ENCODE data around the gene PPFIBP1.

DNA sequence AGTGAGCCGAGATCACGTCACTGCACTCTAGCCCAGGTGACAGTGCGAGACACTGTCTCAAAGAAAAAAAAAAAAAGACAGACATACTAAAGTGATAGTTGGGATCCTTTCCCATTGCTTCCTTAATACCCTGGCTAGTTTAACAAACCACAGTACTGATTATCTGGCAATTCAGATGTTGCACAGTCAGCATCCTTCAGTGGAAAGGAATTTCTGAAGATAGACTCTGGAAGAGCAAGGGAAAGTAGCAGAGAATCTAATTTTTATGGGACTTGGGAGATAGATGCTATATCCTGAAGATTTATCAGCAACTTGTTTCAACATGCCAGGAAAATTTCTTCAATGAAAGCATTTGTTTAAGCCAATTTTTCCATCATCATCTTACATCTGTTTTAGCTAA is 6.5 kb upstream of the PPFIBP1 start:
- TF ChIP-seq GATA2 (IDR thresholded peaks at IDR 0.05; ENCODE audit: low read depth, low read length) = no peak
- no peak for TF ChIP-seq GATA3 (IDR thresholded peaks at IDR 0.05; ENCODE audit: low read depth, low read length)
